GM10847 (cell line): Measurements from ENCODE around the gene TARS3.

Source experiments
- POLR2A ChIP-seq: IDR thresholded peaks from 2 replicates; pipeline ENCODE4 v1.6.1; 2011; ENCODE audit not compliant: insufficient read length; ENCODE audit errors: extremely low read depth

Gene TARS3

DNA sequence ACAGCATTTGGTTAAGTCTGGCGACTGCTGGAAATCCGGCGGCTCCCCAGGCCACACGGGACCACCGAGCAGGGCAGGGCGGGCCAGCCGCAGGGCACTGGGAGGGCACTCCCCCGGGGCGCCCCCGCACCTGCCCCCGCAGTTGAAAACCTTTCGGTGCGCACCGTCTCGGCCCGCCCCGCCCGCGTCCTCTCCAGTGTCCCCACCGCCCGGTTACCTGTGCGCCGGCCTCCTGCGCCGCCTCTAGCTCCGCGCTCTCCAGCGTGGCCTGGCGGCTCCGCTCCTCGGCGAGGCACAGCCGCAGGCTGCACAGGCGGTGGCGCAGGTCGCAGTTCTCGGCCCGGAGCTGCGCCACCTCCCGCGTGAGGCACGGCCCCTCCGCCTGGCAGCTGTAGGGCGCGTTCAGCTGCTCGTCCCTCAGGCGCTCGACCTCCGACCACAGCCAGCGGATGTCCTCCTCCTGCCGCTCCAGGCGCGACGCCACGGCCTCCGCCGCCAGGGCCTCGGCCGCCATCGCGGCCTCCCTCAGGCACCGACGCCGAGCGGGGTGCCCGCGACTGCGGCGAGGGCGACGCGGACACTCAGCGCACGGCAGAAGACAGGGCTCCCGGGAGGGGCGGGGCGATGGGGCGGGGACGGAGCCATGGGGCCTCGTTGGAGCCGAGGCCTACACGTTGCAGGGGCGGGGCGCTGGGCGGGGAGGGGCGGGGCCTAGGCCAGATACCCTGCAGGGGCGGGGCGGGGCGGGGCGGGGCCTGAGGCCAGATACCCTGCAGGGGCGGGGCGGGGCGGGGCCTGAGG lies at the start of gene TARS3:
TSS of gene TARS3 (minus strand) at position 600 of the 801 bp plus-strand sequence. CDS start at position 514, 86 bp downstream.
- peak; percentile 94 for TF ChIP-seq POLR2A

DNA sequence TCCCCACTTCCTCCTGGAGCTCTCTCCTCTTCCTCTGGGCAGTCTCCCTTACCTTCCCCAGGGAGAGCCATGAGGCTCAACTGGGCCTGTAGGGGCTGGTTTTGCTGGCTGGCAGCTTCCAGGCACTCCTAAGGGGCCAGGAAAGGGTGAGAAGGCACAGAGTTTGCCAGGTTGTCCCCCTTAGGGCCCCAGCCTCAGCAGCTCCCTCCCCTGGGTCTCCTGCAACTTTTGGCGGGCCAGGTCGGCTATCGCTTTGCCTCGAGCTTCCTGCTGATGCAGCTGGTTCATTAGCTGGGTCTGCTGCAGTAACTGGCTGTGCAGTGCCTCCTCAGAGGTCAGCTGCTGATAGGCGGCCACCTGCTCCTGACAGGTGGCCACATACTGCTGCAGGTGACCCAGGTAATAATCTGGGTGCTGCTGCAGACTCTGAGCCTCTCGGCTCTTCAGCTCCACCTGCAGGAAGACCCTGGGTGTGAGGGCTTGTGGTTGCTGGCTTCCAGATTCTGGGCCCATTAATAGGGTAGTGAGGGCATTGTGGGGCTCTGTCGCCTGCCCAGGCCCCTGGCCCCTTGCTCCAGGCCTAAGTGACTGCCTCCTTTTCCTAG lies 49.3 kb upstream of the TARS3 start:
- TF ChIP-seq POLR2A = no peak

DNA sequence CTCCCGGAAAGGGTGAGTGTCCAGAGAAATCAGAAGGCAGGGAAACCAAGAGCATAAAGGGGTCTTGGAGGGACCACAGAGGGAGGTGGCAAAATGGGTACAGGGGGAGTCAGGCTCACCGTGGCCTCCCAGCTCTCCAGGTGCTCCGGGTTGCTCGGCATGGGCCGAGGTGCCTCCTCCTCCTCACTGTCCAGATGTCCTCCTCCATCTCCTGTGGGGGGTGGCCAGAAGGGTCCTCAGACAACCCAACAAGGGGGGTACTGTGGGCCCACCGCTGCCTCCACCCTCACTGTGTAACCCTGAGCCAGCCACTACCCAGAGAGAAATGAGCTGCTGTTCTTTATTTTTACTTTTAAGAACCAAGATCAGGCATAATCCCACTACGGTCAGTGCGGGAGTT lies 48.6 kb upstream of the TARS3 start:
- TF ChIP-seq POLR2A = no peak

DNA sequence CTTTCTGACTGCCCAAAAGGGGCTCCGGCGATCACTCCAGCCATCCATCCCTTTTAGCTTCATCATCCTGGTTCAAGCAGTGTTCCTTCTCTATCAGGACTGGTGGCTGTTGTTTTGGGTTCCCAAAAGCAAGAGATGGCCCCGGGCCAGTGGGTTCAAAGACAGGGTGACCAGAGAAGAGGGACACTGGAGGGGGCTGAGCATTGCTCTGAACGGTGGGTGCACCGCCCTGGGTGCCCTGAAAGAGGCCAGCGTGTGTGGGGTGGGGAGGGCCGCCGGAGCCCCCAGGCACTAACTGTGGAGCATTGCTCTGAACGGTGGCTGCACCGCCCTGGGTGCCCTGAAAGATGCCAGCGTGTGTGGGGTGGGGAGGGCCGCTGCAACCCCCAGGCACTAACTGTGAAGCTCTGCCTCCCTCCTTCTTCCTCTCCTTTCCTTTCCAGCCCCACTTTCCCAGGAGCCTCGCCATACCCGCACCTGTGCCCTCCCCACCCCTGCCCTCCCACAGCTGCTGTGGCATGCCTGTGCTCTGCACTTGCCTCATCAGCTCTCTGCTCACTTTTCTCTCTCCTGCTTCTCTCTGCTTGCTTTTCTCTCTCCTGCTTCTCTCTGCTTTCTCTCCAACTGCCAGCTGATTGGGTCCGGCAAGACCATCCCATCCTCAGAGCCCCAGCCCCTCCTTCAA lies 41.6 kb upstream of the TARS3 start:
- no peak for TF ChIP-seq POLR2A

DNA sequence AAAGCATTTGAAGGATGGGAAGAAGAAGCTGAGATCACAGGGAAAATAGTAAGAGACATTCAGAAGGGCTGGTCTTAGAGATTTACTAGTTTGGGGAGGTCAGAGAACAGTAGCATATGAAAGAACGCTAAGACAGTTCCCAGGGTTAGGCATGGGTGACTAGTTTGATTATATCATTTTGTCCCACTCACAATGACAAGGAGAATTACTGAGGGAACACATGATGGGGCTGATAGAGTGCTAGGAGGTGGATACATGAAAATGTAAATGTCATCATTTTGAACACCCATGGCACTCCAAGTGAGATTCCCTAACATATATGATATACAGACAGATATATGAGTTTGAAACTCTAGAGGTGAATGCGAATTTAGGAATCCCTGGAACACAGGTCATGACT lies 9.3 kb upstream of the TARS3 start:
- TF ChIP-seq POLR2A = no peak

DNA sequence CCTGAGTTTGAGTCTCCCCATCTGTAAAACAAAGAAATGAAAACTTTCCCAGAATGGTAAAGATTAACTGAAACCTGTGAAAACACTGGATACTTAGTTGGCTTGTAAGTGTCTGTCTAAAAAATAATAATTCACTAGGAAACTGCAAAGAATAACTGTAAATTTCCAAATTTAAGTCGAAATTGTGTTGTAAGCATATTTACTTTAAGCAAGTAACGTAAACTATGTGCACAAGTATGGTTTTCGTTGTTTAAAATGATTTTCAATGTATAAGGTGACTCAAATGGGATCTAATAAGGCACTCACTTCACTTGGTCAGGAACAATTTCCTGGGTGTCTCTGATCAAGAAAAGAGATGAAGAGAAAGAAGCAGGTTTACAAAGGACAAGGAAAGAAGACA lies 8.5 kb upstream of the TARS3 start:
- TF ChIP-seq POLR2A = no peak

DNA sequence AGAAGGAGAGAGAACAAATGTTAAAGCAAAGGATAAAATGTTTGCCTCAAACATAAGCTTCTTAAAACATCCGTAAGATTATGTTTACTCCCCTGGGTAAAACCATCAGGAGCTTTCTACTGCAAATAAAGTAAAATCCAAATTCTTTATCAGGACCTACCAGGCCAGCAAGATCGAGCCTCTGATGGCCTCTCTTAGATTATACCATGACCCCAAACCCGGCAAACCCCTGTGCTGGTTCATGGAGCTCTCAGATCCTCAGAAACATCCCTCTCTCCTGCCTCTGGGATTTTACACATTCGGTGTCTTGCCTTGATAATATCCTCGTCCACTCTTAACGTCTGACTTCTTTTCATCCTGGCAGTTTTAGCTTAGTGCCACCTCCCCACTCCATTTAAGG lies 7.5 kb upstream of the TARS3 start:
- TF ChIP-seq POLR2A = no peak

DNA sequence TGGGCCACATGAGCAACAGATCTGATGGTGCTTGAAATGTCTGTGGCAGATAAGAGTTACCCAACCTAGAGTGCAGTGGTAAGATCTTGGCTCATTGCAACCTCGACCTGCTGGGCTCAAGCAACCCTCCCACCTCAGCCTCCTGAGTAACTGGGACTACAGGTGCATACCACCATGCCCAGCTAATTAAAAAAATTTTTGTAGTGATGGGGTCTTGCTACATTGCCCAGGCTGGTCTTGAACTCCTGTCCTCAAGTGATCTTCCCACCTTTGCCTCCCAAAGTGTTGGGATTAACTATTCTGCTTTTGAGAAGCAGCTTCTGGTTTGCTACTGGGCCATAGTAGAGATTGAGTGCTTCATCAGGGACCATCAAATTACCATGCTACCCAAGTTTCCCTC lies 2.9 kb upstream of the TARS3 start:
- no peak for TF ChIP-seq POLR2A

DNA sequence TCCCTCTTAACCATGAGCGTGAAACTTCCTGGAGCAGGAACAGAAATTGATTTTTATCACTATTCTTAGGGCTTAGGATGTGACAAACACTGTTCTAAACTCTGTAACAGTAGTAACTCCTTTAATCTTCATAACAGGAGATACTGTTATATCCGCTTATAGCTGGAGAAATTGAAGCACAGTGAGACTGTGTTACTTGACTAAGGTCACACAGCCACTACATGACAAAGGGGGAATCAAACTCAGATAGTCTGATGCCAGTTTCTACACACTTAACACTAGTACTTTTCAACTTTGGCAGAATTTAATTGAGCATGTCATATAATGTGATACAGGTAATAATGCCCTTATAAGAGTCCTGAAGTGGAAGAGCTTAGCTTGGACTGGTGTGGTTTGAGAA lies 800 bp upstream of the TARS3 start:
- no peak for TF ChIP-seq POLR2A

DNA sequence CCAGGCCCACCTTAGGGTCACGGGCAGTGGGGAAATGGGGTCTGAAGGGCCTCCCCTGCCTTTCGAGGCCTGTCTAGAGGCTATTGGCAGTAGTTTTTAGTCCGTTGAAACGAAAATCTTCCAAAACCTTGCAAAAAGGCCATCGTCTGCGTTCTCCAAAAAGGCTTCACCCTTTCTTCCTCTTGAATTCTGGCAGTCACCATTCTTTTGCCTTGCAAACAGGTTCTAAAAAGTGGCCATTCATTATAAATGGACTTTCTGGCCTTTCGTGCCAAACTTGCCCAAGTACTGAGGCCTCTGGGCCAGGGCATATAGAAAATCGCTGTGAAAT lies 367 bp upstream of the TARS3 start:
- TF ChIP-seq POLR2A = no peak

DNA sequence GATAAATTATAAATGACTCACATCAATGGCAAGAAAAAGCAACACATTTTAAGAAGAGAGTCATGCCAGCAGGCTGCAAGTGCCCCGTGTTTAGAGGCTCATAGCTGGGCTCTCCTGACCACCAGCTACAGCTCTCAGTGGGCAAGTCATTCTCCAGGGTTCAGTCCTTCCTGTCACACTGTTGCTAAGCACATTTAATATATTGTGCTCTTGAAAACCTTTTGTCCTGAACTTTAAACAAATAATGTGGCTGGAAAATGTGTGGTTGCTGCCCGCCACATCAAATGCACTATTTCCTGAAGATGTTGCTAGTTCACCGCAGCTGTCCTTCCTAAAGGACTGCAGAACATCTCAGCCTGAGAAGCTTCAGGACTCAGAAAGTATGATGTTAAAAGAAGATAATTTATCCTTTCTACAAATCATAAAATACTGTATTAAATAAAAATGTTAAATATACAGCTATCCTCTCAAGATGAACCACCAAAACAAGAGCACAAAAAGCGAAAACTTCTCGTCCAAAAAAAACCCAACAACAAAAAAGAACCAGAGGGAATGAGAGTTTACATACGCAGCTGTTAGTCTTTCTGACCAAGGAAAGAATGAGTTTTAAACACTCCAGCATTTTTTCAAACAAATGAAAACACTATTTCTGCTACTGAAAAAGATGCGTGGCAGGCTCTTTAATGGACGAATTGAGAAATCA lies 951 bp downstream of the TARS3 start:
- no peak for TF ChIP-seq POLR2A

DNA sequence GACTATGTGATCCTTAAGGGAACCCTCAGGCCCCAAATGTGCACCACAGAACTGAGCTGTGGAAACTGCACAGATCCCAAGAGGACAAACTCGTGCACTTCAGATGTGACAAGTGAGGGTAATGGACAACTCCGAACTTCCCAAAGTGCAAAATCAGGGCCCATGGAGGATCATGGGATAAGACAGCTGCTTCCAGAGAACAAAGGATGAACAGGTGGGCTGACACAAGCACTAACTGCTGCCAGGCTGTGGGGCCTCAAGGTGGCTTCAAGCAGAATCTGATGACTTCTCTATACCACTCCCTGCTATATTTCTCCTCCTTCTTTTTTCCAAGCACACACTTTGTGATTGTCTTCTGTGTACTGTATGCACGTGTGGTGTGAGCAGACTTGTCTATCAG lies 5.4 kb downstream of the TARS3 start:
- no peak for TF ChIP-seq POLR2A

DNA sequence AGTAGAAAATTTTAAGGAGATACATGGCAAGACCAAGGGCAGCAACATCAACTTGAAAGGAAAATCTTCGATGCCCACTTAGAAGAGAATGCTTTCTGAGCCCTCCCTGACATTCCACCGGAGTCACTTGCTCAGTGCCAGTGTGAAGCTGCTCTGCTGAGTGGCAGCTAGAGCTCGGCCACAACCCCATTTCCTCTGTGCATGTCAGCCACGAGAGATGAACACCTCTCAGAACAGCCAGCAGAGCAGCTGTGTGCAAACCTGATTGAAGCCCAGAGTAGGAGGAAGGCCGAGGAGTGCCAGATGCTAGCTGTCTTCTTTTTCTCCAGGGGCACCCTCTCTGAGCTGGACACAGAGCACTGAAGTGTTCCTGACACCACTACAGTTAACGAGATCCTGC lies 12.2 kb downstream of the TARS3 start:
- TF ChIP-seq POLR2A = no peak

DNA sequence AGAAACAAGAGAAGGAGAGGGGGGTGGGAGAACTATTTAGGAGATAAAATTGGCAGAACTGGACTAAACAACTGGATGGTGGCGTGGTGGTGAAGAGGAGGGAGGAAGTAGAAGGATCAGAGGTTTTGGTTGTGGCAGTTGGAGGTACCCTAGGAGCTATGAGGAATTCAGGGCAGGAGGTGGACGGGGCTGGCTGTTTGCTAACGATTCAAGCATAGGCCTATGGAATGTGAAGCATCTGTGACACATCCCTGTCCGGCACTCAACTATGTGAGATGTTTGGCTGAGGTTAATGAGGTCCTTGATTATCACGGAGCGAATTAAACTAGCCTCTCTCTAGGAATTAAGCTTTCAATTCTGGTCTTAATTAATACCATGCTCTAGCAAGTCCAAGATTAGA lies 13.5 kb downstream of the TARS3 start:
- TF ChIP-seq POLR2A = no peak

DNA sequence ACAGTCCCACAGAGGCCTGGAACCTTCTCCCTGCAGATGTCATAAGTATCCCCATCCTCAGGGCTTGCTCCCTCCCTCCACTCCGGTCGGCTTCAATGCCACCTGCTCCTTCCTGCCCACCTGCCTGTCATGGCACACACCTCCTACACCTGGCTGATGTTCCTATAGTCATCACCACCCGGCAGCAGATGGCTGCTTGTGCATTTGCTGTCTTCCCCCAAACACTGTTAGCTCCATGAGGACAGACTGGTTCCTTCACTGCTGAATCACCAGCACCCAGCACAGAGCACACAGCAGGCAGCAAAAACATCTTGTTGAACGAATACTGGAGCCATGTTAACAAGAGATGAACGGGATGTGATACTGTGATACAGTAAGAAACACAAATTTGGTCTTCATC lies 14.8 kb downstream of the TARS3 start:
- no peak for TF ChIP-seq POLR2A

DNA sequence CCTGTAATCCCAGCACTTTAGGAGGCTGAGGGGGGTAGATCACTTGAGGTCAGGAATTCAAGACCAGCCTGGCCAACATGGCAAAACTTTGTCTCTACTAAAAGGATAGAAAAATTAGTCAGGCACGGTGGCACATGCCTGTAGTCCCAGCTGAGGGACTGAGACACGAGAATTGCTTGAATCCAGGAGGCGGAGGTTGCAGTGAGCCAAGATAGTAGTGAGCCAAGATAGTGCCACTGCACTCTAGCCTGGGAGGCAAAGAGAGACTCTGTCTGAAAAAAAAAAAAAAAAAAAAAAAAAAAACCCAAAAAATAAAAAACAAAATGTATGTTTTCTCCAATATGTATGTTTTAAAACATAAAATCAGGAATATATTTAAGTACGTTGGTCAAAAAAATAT lies 16.3 kb downstream of the TARS3 start:
- TF ChIP-seq POLR2A = no peak
